Endothelial cell (in vitro differentiated cells): Measurements from ENCODE around the gene IFT22. TPM values are rescaled to one million over a fixed set of nuclear protein-coding genes. Genes with fewer than 3 reads are reported as not detected.

ENCODE experiments used
- DNase-seq: peaks from one replicate; pipeline ENCODE4 v3.0.0; 2021; ENCODE audit warnings: low spot score
- H3K27ac Mint-ChIP-seq: one replicate; pipeline ENCODE4 v1.8.0; 2021; ENCODE audit warnings: mixed read lengths, inconsistent platforms; ENCODE audit not compliant: unreplicated experiment
- H3K27me3 Mint-ChIP-seq: one replicate; pipeline ENCODE4 v1.8.0; 2021; ENCODE audit warnings: mild to moderate bottlenecking, moderate library complexity, mixed read lengths, inconsistent platforms; ENCODE audit not compliant: unreplicated experiment
- H3K36me3 Mint-ChIP-seq: one replicate; pipeline ENCODE4 v1.8.0; 2021; ENCODE audit warnings: mild to moderate bottlenecking, low read depth, mixed read lengths, inconsistent platforms; ENCODE audit not compliant: unreplicated experiment
- H3K4me1 Mint-ChIP-seq: one replicate; pipeline ENCODE4 v1.8.0; 2021; ENCODE audit warnings: mild to moderate bottlenecking, mixed read lengths, inconsistent platforms; ENCODE audit not compliant: unreplicated experiment
- H3K4me3 Mint-ChIP-seq: one replicate; pipeline ENCODE4 v1.8.0; 2021; ENCODE audit warnings: mild to moderate bottlenecking, mixed read lengths, inconsistent platforms; ENCODE audit not compliant: unreplicated experiment
- H3K9me3 Mint-ChIP-seq: one replicate; pipeline ENCODE4 v1.8.0; 2021; ENCODE audit warnings: mixed read lengths, inconsistent platforms; ENCODE audit not compliant: unreplicated experiment
- CTCF ChIP-seq: fragments of 200-600 bp; sonication (generic); IDR thresholded peaks from one replicate; pipeline ENCODE4 v1.5.0; 2021; ENCODE audit warnings: antibody characterized with exemption; ENCODE audit not compliant: unreplicated experiment
- long read RNA-seq: library from polyadenylated mRNA; unstranded; transcript quantifications from one replicate; pipeline ENCODE4 v2.0.0, GENCODE V29; 2020; ENCODE audit not compliant: unreplicated experiment
- total RNA-seq: library from RNA; stranded (reverse); fragmentation: NEBNext Ultra II Directional; extraction: Animal tissue kit (Norgen Biotek cat#: 25700); gene quantifications from one replicate; pipeline ENCODE4 v1.2.1, GENCODE V29; 2021; ENCODE audit not compliant: unreplicated experiment

Gene IFT22
- total RNA-seq, result 25.8 TPM
- long read RNA-seq, transcript IFT22-201 (5 exons, 1,130 nt), result major isoform, 12 of 18 reads
- long read RNA-seq, partial matches to known transcripts, result 0 of 18 reads
- long read RNA-seq, other reads (novel, unspliced or antisense), result 5 of 18 reads

GRCh38 chr7:101321491-101322401 lies at the start of gene IFT22:
Gene IFT22 (minus strand): TSS chr7:101321812. CDS start chr7:101321709, 103 bp downstream.
- Mint-ChIP-seq H3K4me1 (peaks cover 5% of the 10 kb centered on the region), H3K27me3 (peaks cover 2% of the 10 kb centered on the region), H3K9me3 (no peaks in the 10 kb centered on the region), H3K36me3 (no peaks in the 10 kb centered on the region), H3K27ac (peak within 1 kb of the TSS; percentile 88), H3K4me3 (peak within 1 kb of the TSS; percentile 94)
- DNase-seq, result peak; percentile 93
- TF ChIP-seq CTCF, result no peak

- Mint-ChIP-seq H3K36me3 (no peaks in the 10 kb centered on the region), H3K27me3 (no peaks in the 10 kb centered on the region), H3K4me1 (no peaks in the 10 kb centered on the region), H3K9me3 (no peaks in the 10 kb centered on the region), H3K4me3 (no peak overlapping the region), H3K27ac (no peak overlapping the region)
- no peak for DNase-seq
- TF ChIP-seq CTCF, result no peak
Measured at GRCh38 chr7:101370836-101371235, 49.2 kb upstream of the IFT22 start.

- Mint-ChIP-seq H3K36me3 (no peaks in the 10 kb centered on the region), H3K27ac (no peak overlapping the region), H3K9me3 (no peaks in the 10 kb centered on the region), H3K4me1 (no peaks in the 10 kb centered on the region), H3K4me3 (no peak overlapping the region), H3K27me3 (no peaks in the 10 kb centered on the region)
- no peak for TF ChIP-seq CTCF
- DNase-seq, result no peak
Measured at GRCh38 chr7:101368422-101369165, 47.0 kb upstream of the IFT22 start.

GRCh38 chr7:101367676-101368075 lies 46.1 kb upstream of the IFT22 start:
- Mint-ChIP-seq H3K4me3 (no peak overlapping the region), H3K9me3 (no peaks in the 10 kb centered on the region), H3K27me3 (no peaks in the 10 kb centered on the region), H3K4me1 (no peaks in the 10 kb centered on the region), H3K36me3 (no peaks in the 10 kb centered on the region), H3K27ac (no peak overlapping the region)
- no peak for DNase-seq
- no peak for TF ChIP-seq CTCF
